HG02840 (cell line): ENCODE results near the gene MEN1.
"Not testable (repeated sequence)": the region's sequence is repeated elsewhere in the genome, so short reads cannot be mapped to it uniquely, and the experiment has no call there.

Source experiments
- ATAC-seq: cut with Tn5 transposase; IDR thresholded peaks from one replicate; pipeline ENCODE4 v1.9.1; 2021; ENCODE audit warnings: mild to moderate bottlenecking, moderate library complexity, moderate number of reproducible peaks; ENCODE audit not compliant: unreplicated experiment, low FRiP score

The MEN1 gene

DNA sequence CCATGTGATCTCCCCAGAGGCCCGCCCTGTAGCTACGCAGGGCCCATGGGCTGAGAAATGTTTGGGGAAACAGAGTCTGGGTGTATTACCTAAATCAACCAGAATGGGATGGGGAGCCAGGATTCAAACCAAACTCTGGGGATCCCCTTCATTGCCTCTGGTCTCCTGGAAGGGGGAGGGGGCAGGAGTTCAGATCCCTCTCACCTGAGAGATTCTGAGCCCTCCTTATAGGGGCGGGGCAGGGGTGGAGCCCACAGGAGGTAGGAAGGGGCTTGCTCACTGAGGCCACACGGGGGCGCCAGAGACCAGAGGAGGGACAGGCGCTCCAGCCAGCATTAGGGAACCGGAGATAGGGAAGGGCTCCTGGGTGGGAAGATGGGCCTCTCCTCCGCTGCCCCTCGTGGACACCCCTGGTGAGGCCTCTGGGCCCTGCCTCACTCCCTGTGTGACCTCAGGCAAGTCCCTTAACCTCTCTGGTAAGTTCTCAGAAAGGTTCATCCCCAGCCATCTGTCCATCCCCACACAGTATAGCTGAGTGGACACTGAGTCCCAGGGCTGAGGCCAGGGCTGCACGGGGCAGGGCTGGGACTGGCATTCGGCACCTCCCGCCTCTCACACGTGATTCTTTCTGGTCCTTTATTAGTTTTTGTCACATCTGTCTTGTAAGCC lies 36.8 kb upstream of the MEN1 start:
- no peak for ATAC-seq

DNA sequence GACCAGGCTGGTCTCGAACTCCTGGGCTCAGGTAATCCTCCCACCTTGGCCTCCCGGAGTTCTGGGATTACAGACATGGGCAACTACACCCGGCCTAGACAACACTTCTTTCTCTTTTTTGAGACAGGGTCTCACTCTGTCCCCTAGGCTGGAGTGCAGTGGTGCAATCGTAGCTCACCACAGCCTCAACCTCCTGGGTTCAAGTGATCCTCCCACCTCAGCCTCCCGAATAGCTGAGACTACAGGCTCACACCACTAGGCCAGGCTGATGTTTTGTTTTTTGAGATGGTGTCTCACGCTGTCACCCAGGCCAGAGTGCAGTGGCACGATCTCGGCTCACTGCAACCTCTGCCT lies 35.4 kb upstream of the MEN1 start:
- not testable (repeated sequence) for ATAC-seq

DNA sequence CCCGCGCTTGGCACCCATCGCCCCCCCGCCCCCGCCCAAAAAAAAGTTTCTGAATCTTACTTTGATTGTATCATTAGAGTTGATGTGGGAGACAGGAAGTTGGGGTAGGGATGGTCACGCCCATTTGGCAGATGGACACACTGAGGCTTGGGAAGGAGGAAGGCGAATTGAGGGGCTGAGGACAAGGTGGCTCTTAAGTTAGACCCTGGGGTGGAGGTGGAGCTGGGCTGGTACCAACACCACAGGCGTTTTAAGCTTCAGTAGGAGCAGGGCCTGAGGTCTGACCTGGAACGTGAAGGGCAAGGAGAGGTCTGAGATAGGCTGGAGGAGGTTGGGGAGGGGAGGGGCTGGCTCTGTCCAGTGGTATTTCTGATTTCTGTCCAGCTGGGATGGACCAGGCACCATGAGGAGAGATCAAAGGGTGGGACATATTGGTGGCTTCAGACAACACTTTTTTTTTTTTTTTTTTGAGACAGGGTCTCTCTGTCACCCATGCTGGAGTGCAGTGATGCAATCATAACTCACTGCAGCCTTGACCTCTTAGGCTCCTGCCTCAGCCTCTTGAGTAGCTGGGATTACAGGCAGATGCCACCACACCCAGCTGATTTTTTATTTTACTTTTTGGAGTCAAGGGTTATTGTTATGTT lies 34.9 kb upstream of the MEN1 start:
- no peak for ATAC-seq

DNA sequence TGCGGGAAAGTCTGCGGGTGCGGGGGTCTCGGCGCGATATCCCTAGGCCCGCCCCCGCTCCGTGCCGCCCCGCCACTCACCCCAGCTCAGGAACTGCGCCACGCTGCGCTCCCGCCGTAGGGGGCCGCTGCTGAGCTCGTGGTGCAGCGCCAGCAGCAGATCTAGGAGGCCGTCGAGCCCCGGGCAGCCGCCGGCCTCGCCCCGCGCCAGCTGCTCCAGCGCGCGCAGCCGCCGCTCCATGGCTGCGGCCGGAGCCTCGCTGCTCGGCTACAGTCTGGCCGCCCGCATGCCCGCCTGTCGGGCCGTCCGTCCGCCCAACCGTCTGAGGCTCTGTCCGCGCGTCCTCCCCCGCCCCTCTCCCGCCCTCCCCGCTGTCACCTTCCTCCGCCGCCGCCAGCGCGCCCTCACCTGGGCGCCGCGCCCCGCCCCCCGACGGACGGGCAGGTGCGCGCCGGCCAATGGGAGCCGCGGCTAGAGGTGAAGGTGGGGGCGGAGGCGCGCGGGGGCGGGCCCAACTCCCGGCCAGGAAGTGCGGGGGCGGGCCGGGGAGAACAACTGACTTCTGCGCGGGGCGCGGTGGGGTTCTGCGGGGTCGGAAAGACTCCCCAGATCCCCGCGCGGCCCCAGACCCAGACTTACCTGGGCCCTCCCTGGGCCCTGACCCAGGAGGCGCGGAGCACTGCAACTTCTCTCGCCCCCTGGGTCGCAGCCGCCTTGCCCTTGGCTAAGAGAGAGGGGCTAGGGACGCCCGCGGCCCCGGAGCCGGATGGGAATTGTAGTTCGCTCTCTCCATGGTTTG lies 34.2 kb upstream of the MEN1 start, which contains the start of gene CDC42BPG:
Gene CDC42BPG, minus strand, starts transcription at position 324 of the 799 bp plus-strand sequence. Its CDS starts 84 bp downstream, at position 240.
- ATAC-seq, result no peak

DNA sequence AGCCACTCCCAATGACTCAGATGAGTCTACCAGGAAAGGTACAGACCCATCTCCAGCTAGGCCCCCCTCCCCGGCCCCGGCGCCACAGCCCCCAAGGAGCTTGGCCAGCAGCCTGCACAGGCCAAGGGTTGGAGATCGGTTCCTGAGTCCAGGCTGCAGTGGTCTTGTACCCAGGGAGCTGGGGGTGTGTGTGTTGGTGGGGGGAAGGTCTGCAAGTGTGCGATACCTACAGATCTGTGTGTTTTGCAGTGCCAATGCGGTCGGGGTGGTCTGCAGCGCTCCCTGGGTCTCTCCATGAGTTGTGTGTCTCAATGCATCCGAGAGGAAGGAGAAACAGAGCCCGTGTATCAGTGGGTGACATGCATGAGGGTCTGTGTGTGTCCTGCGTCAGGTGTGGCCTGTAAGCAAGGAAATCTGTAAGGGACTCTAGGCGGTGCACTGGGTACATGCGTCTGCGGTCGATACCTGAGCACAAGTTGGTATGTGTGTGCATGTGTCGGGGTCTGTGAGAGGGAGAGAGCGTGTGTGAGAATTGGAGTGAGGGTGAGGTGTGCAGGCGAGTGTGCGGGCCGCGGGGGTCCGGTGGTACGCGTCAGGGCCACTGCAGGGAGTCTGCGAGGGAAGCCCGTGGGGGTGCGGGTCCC lies 33.5 kb upstream of the MEN1 start:
- ATAC-seq, result no peak

DNA sequence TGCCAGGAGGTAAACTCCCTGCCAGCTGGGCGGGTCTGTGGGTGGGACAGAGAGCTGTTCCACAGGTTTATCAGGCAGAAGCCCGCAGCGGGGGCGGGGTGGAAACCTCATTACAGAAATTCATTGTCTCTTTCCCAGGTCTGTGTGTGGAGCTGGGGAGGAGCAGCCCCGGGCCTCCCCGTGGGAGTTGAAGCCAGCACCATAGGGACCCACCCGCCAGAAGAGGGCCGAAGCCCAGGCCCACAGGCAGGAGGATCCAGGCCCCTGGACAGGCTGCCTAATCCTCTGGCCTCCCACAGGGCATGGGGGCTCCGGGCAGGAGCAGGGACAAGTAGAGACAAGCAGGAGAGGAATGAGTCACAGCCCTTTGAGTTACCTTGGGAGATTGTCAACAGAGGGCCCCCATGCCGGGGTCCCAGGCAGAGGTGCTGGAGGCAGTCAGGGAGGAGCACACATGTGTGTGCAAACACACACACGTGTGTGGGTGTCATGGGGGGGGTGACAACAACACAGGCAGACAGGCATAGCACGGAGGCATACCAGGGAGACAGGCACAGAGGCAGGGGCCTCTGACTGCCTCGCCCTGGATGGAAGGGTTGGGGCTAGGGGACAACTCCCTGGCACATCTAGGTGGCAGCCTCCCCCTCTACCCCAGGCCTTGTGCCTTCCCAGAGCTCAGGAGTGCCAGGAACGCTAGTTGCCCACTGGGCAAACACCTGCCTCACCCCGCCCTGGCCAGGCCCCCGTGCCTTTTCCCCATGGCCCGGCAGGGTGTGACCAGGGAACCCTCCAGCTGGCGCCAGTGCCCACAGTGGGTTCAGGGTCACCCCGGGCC lies 32.7 kb upstream of the MEN1 start:
- no peak for ATAC-seq

DNA sequence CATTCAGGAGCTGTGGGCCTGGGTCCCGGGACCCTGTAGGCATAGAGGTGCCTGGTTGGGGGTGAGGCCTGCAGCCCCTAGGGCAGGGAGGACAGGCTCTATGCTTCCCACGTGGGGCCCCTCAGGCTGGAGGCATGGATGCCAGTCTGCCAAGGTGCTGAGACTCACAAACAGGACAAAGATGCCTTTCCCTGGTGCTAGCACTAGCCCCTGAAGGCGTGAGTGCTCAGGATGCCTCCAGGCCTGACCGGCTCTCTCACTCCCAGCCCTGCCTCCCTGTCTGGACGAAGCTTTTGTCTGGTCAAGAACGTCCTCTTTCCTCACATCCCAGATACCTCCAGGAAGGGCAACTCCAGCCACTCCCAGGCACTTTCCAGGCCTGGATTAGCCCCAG lies 32.0 kb upstream of the MEN1 start:
- no peak for ATAC-seq

DNA sequence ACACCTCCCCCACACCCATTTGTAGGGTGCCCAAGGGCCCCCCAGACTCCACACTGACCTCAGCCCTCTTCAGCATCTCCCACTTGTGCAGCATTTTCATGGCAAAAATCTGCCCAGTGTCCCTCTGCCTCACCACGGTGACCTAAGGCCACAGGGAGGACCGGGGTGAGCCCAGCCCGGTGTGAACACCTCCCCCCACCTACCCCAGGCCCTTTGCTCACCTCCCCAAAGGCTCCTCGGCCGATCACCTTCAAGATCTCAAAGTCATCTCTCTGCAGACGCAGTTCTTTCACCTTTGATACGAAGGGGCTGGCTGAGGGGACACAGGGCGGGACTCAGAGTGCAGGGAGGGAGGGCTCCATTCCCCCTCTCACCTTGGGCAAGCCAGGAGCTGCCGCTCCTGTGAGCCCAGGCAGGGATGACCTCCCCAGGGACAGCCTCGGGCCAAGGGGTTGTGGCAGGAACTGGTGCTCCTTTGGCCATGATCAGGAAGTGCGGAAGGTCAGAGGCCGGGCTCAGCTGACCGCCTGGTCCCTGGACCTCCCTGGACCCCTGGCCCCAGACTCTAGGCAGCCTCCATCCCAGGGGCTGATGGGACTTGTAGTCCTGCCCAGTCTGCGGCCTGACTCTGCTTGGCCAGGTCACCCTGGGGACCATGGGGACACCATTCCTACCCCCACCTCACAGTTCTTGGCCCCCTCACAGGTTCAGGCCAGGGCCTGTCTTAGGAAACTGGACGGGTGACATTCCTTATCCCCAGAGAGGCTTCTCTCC lies 31.4 kb upstream of the MEN1 start:
- ATAC-seq, result no peak

DNA sequence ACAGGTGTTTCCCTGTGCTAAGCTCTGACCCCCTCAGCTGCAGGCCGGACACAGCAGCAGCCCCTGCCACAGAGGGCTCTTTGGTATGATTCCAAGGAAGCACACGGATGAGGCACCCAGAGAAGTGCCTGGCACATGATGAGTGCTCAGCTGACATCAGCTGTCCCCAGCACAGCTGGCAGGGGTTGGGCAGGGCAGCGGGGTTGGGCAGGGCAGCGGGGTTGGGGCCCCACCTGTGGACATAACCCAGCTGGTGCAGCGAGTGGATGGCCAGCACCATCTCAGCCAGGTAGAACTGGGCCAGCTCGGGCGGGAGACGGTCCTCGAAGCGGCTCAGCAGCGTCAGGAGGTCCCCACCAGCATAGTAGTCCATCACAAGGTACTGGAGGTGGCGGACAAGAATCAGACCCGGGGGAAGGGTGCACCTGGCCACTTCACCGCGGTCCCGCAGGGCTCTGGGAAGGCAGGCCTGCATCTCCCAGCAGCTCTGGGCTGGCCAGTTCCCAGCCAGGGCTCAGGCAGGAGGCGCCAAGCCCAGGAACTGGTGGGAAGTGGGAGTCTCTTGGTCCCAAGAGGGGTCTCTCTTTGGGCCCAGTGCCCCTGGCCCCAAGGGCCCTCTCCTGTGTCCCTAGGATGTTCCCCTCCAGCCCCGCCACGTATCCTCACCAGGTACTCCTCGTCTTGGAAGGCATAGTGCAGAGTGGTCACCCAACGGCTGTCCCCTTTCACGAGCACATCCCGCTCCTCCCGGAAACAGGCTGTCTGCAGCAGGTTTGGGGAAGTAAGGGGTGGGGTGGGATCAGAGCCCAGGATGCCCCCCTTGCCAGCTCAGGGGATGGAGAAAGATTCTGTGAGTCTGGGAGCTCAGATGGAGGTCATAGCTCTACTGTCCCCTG lies 29.8 kb upstream of the MEN1 start:
- ATAC-seq, result no peak

DNA sequence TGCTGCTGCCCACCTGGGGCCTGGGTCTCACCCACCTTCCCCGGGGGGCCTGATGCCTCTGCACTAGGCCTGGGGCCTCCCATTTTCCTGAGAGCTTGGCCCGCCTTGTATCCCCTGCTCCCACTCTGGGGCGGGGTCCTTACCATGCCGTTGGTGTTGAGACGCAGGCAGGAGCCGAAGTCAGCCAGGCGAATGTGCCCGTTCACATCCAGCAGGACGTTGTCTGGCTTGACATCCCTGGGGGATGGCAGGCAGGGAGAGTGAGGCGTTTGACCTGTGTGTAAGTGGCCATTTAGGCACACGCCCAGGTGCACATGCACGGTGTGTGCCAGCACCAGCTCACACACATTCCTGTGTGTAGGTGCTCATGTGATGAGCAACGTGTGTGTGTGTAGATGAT lies 29.0 kb upstream of the MEN1 start:
- ATAC-seq, result no peak

DNA sequence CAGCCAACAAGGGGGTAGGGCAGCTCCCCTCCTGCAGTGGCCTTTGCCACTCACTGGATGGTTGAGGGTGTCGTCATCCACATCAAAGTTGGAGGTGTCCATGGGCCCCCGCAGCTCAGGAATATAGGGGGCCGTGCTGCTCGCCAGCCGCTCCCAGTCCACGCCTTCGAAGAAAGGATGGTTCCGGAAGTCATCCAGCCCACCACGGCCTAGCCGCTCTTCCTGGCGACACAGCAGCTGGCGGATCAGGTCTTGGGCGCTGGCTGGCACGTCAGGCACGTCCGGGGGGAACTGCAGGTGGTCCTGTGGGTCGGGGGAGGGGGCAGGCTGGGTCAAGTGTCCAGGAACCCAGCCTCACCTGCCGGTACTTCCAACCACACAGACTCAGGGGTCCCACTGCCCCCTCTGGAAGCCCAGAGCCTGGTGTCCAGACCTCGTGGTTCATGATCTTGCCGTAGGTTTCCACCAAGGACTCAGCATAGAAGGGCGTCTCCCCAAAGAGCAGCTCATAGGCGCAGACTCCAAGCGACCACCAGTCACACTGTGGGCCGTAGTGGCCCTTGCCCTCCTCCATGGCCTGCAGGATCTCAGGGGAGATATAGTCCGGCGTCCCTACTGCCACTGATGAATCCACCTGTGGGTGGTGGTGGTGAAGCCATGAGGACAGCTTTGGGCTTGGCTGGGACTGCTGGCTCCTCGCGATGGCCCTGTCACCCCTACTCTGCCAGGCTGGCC lies 28.4 kb upstream of the MEN1 start:
- ATAC-seq, result no peak

DNA sequence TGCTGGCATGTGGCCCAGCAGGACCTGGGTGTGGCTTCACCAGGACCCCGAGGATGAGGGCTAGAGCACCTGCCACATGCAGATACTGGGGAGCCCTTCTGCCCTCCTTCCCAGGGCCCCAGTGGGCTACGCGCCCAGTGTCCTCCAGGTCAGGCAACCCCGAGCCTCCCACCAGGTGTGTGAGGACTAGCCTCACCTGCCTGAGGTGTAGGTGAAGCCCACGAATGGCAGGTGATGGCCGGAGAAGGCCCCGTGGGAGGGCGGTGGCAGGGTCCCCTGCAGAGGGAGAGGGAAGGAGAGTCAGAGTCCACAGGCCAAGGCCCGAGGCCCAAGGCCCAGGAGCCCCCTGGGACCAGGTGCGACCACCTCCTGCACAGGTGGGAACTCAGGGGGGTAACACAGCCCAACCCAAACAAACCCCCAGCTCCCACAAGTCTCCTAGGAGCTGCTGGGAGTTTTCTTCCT lies 27.6 kb upstream of the MEN1 start:
- no peak for ATAC-seq

DNA sequence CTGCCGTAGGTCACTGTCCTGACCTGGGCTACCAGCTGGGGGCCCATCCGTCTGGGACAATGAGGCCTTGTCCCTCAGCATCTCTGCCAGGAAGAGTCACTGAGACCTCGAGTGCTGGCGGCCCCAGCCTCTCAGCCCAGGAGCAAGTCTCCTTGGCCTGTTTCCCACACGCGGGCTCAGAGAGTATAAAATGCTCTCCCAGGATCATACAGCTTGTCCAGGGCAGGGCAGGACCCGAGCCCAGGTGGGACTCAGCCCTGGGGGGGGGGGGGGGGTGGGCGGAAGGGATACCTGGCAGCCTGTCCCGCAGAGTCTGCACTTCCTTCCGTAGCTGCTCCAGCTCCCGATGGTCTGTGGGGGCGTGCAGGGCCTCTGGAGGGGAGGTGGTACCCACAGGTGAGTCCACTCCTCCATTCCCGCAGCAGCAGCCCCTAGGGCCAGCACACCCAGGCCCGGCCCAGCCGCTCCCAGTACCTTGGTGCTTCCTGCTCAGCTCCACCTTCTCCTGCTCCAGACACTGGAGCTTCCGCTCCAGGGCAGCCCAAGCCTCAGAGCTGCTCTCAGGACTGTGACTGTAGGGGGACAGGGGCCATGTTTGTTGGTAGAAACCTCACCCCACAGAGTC lies 26.2 kb upstream of the MEN1 start:
- ATAC-seq, result no peak

DNA sequence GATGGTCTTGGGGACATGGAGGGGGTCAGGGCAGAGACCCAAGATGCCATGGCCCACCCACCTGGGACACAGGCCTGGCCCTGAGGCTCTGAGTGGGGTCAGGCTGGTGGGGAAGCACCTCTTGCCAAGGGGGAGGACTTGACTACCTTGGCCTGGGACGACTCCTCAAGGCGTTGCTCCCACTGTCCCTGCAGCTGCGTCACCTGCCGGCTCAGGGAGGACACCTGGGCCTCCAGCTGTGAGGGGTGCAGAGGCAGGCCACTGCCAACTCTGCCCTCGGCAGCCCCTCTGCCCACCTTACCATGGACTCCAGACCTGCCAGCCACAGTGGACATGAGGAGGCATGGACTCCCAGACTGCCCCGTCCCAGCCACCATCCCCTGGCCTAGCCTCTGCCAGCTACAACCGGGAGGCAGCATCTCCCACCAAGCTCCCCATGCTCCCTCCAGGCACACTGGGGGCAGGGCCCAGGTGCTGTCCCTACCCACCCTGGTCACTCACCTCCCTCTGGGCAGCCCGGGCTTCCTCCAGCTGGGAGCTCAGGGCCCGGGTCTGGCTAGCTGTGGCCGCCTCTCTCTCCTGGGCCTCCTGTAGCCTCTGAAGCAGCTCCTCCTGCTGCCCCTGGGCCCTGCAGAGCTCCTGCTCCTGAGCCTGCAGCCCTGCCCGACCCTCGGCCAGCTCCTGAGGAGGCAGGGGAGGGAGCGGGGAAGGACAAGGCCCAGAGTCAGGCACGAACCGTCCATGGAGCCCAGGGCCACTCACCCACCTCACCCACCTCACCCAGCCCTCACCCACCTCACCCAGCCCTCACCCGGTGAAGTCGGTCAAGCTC lies 25.5 kb upstream of the MEN1 start:
- no peak for ATAC-seq

DNA sequence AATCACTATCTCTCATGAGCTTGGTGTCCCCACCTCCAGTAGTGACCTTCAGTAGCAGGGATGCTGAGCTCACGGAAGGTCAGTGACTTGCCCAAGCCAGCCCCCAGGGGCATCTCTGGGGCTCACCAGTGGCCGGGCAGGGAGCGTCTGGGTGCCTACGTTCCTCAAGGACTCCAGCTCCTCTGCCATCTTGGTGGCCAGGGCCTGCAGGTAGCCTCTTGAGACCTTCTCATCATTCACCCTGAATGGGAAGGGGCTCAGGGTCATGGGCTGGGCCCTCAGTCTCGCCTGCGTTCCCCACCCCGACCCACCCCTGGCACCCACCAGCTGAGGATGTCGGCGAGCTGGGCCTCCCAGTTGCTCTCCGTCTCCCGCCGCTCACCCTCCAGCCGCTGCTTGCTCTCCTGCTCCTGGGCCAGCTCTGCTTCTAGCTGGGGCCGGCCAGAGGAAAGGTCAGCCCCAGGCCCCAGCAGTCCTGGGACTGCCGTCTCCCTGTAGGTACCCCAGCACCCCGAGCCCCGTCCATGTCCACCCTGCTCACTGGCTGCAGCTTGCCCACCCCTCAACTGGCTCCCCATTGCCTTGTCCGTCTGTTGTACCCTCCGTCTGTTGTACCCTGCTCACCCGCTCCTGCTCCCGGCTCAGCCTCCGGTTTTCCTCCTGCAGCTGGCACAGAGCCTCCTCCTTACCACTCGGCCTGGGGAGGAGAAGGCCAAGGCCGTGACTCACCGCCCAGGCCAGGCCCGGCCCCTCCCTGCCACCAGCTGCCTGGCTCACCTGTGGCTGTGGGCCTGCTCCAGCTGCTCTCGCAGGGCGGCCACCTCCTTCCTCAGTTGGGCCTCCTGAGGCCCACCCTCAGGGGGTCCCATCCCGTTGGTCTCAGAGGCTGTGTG lies 24.6 kb upstream of the MEN1 start:
- no peak for ATAC-seq
